HL-60 (cell line): Measurements from ENCODE around the gene RAP1A.

Experiments used
- CTCF ChIP-seq: IDR thresholded peaks from one replicate; pipeline ENCODE4 v1.5.1; 2011; ENCODE audit warnings: low read length, control low read depth, inconsistent platforms; ENCODE audit not compliant: insufficient read depth
- GABPA ChIP-seq: IDR thresholded peaks from 2 replicates; pipeline ENCODE4 v1.6.1; 2012; ENCODE audit warnings: low read depth
- POLR2AphosphoS5 ChIP-seq: IDR thresholded peaks from 2 replicates; pipeline ENCODE4 v1.6.1; 2012; ENCODE audit warnings: low read depth
- SPI1 ChIP-seq: IDR thresholded peaks from 2 replicates; pipeline ENCODE4 v1.6.1; 2012; ENCODE audit warnings: low read depth, mild to moderate bottlenecking, borderline replicate concordance
- TF ChIP-seq, protein P1 (sequence below): IDR thresholded peaks from 2 replicates; pipeline ENCODE4 v1.6.1; 2012; ENCODE audit warnings: low read depth; ENCODE audit not compliant: insufficient replicate concordance

DNA sequence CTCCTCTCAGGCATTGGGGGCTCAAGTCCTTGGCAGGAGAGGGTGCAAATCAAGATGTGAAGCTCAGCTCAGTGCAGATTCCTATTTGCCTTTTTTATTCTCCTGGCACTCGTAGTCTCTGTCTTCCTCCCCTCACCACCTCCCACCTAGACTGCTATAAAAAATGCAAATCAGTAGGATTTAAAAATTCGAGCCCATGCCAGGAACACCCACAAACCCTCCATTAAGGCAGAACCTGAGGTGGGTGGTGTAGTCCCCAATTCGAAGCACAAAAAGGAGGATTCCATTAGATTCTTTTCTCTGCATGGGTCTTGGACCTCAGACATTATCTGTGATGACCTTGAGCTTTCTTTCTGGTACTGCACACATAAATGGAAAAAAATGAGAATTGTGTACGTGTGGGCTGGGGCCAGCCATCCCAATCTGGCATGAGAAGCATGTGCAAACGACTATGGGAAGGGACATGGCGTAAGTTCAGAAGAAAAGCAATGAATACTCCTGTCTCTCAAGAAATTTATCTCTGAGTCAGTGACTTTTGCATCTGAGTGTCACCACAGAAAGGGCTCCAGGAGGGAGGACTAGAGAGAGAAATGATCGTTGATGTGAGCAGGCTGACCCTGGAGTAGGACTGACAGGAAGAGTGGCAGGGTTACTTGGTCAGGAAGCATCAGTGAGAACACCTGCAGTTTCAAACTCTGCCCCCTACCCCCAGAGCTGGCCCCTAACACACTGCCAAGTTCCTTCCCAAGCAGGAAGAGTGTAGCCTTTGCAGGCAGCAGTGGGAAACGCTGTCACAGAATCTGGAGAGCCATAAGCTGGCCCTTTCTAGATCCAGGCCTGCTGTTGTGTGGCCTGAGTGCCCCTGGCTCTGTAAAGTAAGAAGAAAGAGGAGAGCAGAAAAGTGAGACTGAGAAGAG is 117.9 kb downstream of the RAP1A start:
- TF ChIP-seq CTCF (no peak), POLR2AphosphoS5 (no peak), GABPA (no peak), SPI1 (no peak)
- TF ChIP-seq, protein P1, sequence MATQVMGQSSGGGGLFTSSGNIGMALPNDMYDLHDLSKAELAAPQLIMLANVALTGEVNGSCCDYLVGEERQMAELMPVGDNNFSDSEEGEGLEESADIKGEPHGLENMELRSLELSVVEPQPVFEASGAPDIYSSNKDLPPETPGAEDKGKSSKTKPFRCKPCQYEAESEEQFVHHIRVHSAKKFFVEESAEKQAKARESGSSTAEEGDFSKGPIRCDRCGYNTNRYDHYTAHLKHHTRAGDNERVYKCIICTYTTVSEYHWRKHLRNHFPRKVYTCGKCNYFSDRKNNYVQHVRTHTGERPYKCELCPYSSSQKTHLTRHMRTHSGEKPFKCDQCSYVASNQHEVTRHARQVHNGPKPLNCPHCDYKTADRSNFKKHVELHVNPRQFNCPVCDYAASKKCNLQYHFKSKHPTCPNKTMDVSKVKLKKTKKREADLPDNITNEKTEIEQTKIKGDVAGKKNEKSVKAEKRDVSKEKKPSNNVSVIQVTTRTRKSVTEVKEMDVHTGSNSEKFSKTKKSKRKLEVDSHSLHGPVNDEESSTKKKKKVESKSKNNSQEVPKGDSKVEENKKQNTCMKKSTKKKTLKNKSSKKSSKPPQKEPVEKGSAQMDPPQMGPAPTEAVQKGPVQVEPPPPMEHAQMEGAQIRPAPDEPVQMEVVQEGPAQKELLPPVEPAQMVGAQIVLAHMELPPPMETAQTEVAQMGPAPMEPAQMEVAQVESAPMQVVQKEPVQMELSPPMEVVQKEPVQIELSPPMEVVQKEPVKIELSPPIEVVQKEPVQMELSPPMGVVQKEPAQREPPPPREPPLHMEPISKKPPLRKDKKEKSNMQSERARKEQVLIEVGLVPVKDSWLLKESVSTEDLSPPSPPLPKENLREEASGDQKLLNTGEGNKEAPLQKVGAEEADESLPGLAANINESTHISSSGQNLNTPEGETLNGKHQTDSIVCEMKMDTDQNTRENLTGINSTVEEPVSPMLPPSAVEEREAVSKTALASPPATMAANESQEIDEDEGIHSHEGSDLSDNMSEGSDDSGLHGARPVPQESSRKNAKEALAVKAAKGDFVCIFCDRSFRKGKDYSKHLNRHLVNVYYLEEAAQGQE = no peak
